Measurements from ENCODE around the gene RUBCNL. TPM values are rescaled to one million over a fixed set of nuclear protein-coding genes. Genes with fewer than 3 reads are reported as not detected.

RUBCNL gene
- total and polyA plus RNA-seq, 9 of the 15 experiments (the other 6 are each of a cell fraction or from before 2014, with no cell fraction given), result 0.04 to 0.35 (median 0.12) TPM; not detected in 3

- TF ChIP-seq HNRNPH1 (optimal IDR thresholded peaks at IDR 0.05; ENCODE audit: low read depth, low read length), result no peak
- no peak for TF ChIP-seq YY1 (IDR thresholded peaks at IDR 0.05; ENCODE audit: borderline replicate concordance in 1 of 3, control insufficient read depth in 1 of 3, extremely low read depth in 1 of 3, insufficient read depth in 3 of 3, insufficient read length in 1 of 3, insufficient replicate concordance in 2 of 3, low read depth in 1 of 3, low read length in 2 of 3)
- TF ChIP-seq CREM (IDR thresholded peaks at IDR 0.05; ENCODE audit: low read depth), result no peak
- no peak for TF ChIP-seq ZBTB49 (CRISPR knock-in tag; IDR thresholded peaks at IDR 0.05; ENCODE audit: borderline replicate concordance)
- TF ChIP-seq HNRNPLL (IDR thresholded peaks at IDR 0.05; ENCODE audit: low read depth, low read length, poor library complexity, severe bottlenecking), result no peak
- TF ChIP-seq ZNF551 (CRISPR knock-in tag; IDR thresholded peaks at IDR 0.05), result no peak
- no peak for TF ChIP-seq ETV6 (IDR thresholded peaks at IDR 0.05; ENCODE audit: borderline replicate concordance in 1 of 2, low read depth in 2 of 2, low read length in 1 of 2)
- TF ChIP-seq ETV6 (CRISPR knock-in tag; IDR thresholded peaks at IDR 0.05; ENCODE audit: borderline replicate concordance), result no peak
- no peak for TF ChIP-seq ZNF311 (CRISPR knock-in tag; IDR thresholded peaks at IDR 0.05)
- TF ChIP-seq ARID2 (IDR thresholded peaks at IDR 0.05), result no peak
- no peak for TF ChIP-seq ATF6 (CRISPR knock-in tag; IDR thresholded peaks at IDR 0.05)
- TF ChIP-seq ZNF79 (CRISPR knock-in tag; IDR thresholded peaks at IDR 0.05; ENCODE audit: low read depth), result no peak
- TF ChIP-seq EZH2 (IDR thresholded peaks at IDR 0.05; ENCODE audit: borderline replicate concordance, low read depth, low read length), result no peak
- no peak for TF ChIP-seq NR2C2 (CRISPR knock-in tag; IDR thresholded peaks at IDR 0.05)
- no peak for TF ChIP-seq NR2C2 (tag; IDR thresholded peaks at IDR 0.05)
- TF ChIP-seq JUNB (CRISPR knock-in tag; conservative IDR thresholded peaks at IDR 0.05), result no peak
These were observed 65.4 kb downstream of the RUBCNL start (continued) for GRCh38 chr13:46321494-46322225.

Measured in K562 (cell line).